GM10266 (cell line): ENCODE data around the gene MT1F.

ENCODE experiments used
- DNase-seq: peaks from one replicate; pipeline ENCODE4 v3.0.0; 2012; ENCODE audit errors: extremely low spot score
- CTCF ChIP-seq: IDR thresholded peaks from 2 replicates; pipeline ENCODE4 v1.5.1; 2012; ENCODE audit warnings: mild to moderate bottlenecking, low read depth; ENCODE audit not compliant: control insufficient read depth, insufficient read depth; ENCODE audit errors: missing control alignments

MT1F gene

GRCh38 chr16:56679818-56680217 is 22.1 kb downstream of the MT1F start:
- no peak for DNase-seq
- no peak for TF ChIP-seq CTCF

GRCh38 chr16:56681939-56682702 is 24.4 kb downstream of the MT1F start, which contains the start of gene MT1X:
MT1X (plus strand) TSS chr16:56682470; CDS start chr16:56682541, 71 bp downstream.
- DNase-seq = peak; percentile 89
- TF ChIP-seq CTCF = no peak

- TF ChIP-seq CTCF = no peak
- no peak for DNase-seq
Observed at GRCh38 chr16:56682703-56683397, 25.1 kb downstream of the MT1F start.

GRCh38 chr16:56683424-56684172 is 25.8 kb downstream of the MT1F start:
- TF ChIP-seq CTCF = no peak
- no peak for DNase-seq

GRCh38 chr16:56684256-56684925 is 26.6 kb downstream of the MT1F start:
- DNase-seq = no peak
- TF ChIP-seq CTCF = no peak

- no peak for TF ChIP-seq CTCF
Observed at GRCh38 chr16:56684926-56685590, 27.3 kb downstream of the MT1F start.

More at GRCh38 chr16:56684926-56685590, 27.3 kb downstream of the MT1F start:
- no peak for DNase-seq
